ENCODE data around the gene MYL2.

MYL2 gene

DNA sequence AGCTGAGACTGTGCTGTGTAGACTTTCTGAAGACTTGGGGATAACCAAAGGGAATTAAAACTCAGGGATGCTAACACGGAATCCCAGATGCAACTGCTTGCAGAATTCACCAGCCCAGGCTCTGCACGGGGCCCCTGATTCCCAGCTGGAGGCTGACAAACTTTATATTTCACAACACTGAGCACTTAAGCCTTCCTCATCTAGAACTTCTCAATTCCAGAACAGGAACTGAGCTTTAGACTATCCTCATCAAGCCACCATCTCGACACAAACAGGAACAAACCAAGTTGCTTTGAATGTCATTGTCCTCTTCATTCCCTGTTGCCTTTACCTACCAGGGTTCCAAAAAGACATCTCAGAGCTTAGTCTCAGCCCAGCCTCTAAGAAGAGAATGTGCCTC lies 51.4 kb downstream of the MYL2 start:
- H3K4me3 ChIP-seq (ENCODE audit: low read length), result no peak overlapping the region
- TF ChIP-seq, protein P1, sequence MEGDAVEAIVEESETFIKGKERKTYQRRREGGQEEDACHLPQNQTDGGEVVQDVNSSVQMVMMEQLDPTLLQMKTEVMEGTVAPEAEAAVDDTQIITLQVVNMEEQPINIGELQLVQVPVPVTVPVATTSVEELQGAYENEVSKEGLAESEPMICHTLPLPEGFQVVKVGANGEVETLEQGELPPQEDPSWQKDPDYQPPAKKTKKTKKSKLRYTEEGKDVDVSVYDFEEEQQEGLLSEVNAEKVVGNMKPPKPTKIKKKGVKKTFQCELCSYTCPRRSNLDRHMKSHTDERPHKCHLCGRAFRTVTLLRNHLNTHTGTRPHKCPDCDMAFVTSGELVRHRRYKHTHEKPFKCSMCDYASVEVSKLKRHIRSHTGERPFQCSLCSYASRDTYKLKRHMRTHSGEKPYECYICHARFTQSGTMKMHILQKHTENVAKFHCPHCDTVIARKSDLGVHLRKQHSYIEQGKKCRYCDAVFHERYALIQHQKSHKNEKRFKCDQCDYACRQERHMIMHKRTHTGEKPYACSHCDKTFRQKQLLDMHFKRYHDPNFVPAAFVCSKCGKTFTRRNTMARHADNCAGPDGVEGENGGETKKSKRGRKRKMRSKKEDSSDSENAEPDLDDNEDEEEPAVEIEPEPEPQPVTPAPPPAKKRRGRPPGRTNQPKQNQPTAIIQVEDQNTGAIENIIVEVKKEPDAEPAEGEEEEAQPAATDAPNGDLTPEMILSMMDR (conservative IDR thresholded peaks at IDR 0.05; ENCODE audit: low read depth, low read length), result no peak
- no peak for DNase-seq (ENCODE audit: low read depth)

DNA sequence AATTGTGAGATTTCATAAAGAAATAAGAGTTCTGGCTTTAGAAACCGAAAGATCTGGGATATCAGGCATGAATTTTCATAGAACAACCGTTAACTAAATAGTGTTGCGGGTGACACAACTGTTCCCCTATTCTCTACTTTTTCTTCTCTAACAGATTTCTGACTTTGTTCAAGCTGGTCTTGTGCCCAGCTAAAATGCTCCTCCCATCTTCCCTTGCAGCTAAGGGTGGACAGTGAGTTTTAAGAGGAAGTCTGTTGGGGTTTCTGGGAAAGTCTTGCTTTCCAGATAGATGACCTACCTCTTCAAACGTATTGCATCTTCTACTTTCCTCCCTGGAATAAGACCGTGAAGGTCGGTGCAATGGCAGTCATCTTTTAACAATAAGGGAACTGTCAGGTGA lies 54.9 kb downstream of the MYL2 start:
- TF ChIP-seq, protein P1 (conservative IDR thresholded peaks at IDR 0.05; ENCODE audit: low read depth, low read length), result no peak
- no peak overlapping the region for H3K4me3 ChIP-seq (ENCODE audit: low read length)
- DNase-seq (ENCODE audit: low read depth), result no peak

DNA sequence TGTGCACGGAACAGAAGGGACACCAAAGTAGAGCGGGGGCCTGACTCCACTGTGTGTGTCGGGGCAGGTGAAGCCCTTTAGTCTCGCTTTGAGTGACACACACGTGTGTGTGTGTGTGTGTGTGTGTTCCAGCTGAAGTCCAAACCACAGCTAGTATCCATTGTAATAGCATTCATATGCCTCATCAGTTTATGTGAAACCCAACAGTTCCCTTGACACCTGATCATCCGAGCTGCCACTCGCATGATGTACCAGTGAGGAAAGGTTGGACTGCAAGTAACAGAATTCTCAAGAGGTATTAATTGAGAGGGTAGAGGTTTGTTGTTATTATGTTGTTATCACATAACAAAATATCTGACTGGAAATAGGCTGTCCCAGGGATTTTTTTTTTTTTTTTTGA lies 57.2 kb downstream of the MYL2 start:
- no peak for DNase-seq (ENCODE audit: low read depth)
- no peak overlapping the region for H3K4me3 ChIP-seq (ENCODE audit: low read length)
- TF ChIP-seq, protein P1 (conservative IDR thresholded peaks at IDR 0.05; ENCODE audit: low read depth, low read length), result no peak

DNA sequence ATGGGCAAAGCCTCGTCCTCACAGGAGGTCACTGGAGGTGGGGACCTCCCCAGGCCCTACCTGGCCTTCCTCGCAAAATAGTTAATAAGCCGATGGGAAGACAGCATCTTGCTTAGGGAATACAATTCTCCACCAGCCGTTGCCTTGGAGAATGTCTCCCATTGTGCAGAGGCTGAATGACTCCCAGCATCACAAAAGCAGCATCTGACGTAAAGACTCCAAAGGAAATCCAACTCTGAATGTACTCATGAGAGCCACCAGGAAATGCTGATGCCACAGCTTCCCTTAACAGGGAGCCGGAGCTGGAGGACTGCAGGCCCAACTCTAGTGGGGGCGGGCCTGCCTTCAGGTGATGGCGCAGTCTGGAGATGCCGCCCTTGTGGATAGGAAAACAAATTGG lies 58.0 kb downstream of the MYL2 start:
- TF ChIP-seq, protein P1 (conservative IDR thresholded peaks at IDR 0.05; ENCODE audit: low read depth, low read length), result no peak
- no peak overlapping the region for H3K4me3 ChIP-seq (ENCODE audit: low read length)
- DNase-seq (ENCODE audit: low read depth), result no peak

DNA sequence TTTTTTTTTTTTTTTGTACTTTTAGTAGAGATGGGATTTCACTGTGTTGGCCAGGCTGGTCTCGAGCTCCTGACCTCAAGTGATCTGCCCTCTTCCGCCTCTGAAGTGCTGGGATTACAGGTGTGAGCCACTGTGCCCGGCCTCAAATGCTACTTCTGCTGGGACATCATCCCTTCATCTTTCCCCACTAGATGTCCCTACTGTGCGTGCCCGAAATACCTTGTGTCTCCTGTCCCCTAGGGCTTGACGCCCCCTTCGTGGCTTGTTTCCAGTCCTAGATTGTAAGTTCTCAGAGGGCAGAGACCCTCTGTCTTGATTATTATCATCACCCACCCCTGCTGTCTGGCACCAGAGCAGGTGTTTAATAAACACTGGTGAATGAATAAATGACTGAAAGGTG lies 58.6 kb downstream of the MYL2 start:
- DNase-seq (ENCODE audit: low read depth), result no peak
- TF ChIP-seq, protein P1 (conservative IDR thresholded peaks at IDR 0.05; ENCODE audit: low read depth, low read length), result no peak
- no peak overlapping the region for H3K4me3 ChIP-seq (ENCODE audit: low read length)
